MM.1S (cell line): ENCODE results near the gene CEP250.

Source experiments
- CTCF ChIP-seq: fragments of 300-600 bp; sonication (generic); IDR thresholded peaks from 2 replicates; pipeline ENCODE4 v1.5.1; 2016; ENCODE audit warnings: antibody characterized with exemption, low read length, mixed read lengths
- EZH2phosphoT487 ChIP-seq: fragments of 300-600 bp; sonication (generic); IDR thresholded peaks from 2 replicates; pipeline ENCODE4 v1.6.1; 2018; ENCODE audit warnings: antibody characterized with exemption, low read length

- TF ChIP-seq CTCF (no peak), EZH2phosphoT487 (no peak)
Measured at GRCh38 chr20:35499271-35499670, 43.9 kb downstream of the CEP250 start.
